HepG2 (cell line): ENCODE measurements around the gene ACADVL. TPM values are rescaled to one million over a fixed set of nuclear protein-coding genes. Genes with fewer than 3 reads are reported as not detected.

Source experiments
- E2F1 ChIP-seq: sonication (generic); formaldehyde crosslinking; IDR thresholded peaks from 2 replicates; pipeline ENCODE4 v1.5.0; 2020; ENCODE audit warnings: missing genetic modification reagents
- E2F5 ChIP-seq: sonication (generic); formaldehyde crosslinking; conservative IDR thresholded peaks from 2 replicates; pipeline ENCODE4 v1.4.0; 2020; ENCODE audit warnings: missing genetic modification reagents
- ELF1 ChIP-seq: sonication (generic); formaldehyde crosslinking; IDR thresholded peaks from 2 replicates; pipeline ENCODE4 v1.4.0; 2020; ENCODE audit warnings: missing genetic modification reagents
- GATA4 ChIP-seq: sonication (generic); IDR thresholded peaks from 2 replicates; pipeline ENCODE4 v1.6.1; 2016; ENCODE audit warnings: antibody characterized with exemption, low read depth, borderline replicate concordance
- JUND ChIP-seq: sonication (generic); formaldehyde crosslinking; IDR thresholded peaks from 2 replicates; pipeline ENCODE4 v1.8.0; 2022; ENCODE audit warnings: mild to moderate bottlenecking, missing genetic modification reagents
- MYC ChIP-seq: sonication (generic); formaldehyde crosslinking; IDR thresholded peaks from 2 replicates; pipeline ENCODE4 v1.9.0; 2021; ENCODE audit warnings: missing genetic modification reagents, borderline replicate concordance
- MYPOP ChIP-seq: sonication (generic); formaldehyde crosslinking; IDR thresholded peaks from 2 replicates; pipeline ENCODE4 v1.8.1; 2023; ENCODE audit warnings: mild to moderate bottlenecking, moderate library complexity, missing genetic modification reagents
- PCBP2 ChIP-seq: fragments of 200-400 bp; formaldehyde crosslinking; optimal IDR thresholded peaks from 2 replicates; pipeline ENCODE3; 2018; ENCODE audit warnings: low read length, low read depth; ENCODE audit not compliant: poor library complexity, severe bottlenecking
- RERE ChIP-seq: IDR thresholded peaks from 2 replicates; pipeline ENCODE4 v1.6.1; 2016; ENCODE audit warnings: low read depth, missing genetic modification reagents, missing compliant biosample characterization
- SMARCC2 ChIP-seq: fragments of 450-650 bp; IDR thresholded peaks from 2 replicates; pipeline ENCODE4 v1.6.1; 2017; ENCODE audit warnings: antibody characterized with exemption, mild to moderate bottlenecking
- THRA ChIP-seq: sonication (generic); formaldehyde crosslinking; IDR thresholded peaks from 2 replicates; pipeline ENCODE4 v1.4.0; 2020; ENCODE audit warnings: missing genetic modification reagents, borderline replicate concordance
- USF2 ChIP-seq, 2 experiments: sonication (generic) in 1 of 2; formaldehyde crosslinking in 1 of 2; IDR thresholded peaks; 2 replicates each; pipeline versions ENCODE4 v1.5.1 to v1.6.1; 2011 to 2020; ENCODE audit warnings: borderline replicate concordance in 1 of 2, low read depth in 1 of 2, low read length in 1 of 2, mild to moderate bottlenecking in 1 of 2, missing genetic modification reagents in 1 of 2, moderate library complexity in 1 of 2
- ZFP62 ChIP-seq: sonication (generic); formaldehyde crosslinking; IDR thresholded peaks from 2 replicates; pipeline ENCODE4 v1.4.0; 2020; ENCODE audit warnings: missing genetic modification reagents
- ZNF160 ChIP-seq: sonication (generic); formaldehyde crosslinking; IDR thresholded peaks from 2 replicates; pipeline ENCODE4 v1.8.0; 2022; ENCODE audit warnings: mild to moderate bottlenecking, inconsistent platforms, missing genetic modification reagents
- polyA plus RNA-seq, 8 experiments: library from polyadenylated mRNA; depleted of rRNA in 3 of 8; stranded (reverse) in 7 of 8; unstranded in 1 of 8; fragments of >200 nt; fragmentation: Illumina TruSeq in 4 of 8; extraction: Trizol in 4 of 8; gene quantifications; 2 replicates each; pipeline versions ENCODE4 v1.2.1 to v1.2.3, GENCODE V29; 2011 to 2016; ENCODE audit warnings: low read depth in 4 of 8, missing spikeins in 1 of 8, mixed read lengths in 1 of 8; ENCODE audit not compliant: insufficient read depth in 1 of 8
- total RNA-seq, 5 experiments: library from RNA; depleted of rRNA; stranded (reverse); fragments of >200 nt; fragmentation: Illumina TruSeq; extraction: Trizol; gene quantifications; 2 replicates each; pipeline ENCODE4 v1.2.3, GENCODE V29; 2016; ENCODE audit warnings: low read depth in 1 of 5

The ACADVL gene
- total and polyA plus RNA-seq, 2 of the 13 experiments (the other 11 are each of a cell fraction or from before 2014, with no cell fraction given), result 219 to 412 TPM

- peak; percentile 66; the same call in 1 of the 2 replicates for TF ChIP-seq MYPOP (CRISPR knock-in tag)
- TF ChIP-seq ELF1 (CRISPR knock-in tag), result peak; percentile 66
- TF ChIP-seq THRA (CRISPR knock-in tag), result no peak; the same call in 1 of the 2 replicates
- no peak for TF ChIP-seq GATA4
- TF ChIP-seq SMARCC2, result no peak
- no peak for TF ChIP-seq ZFP62 (CRISPR knock-in tag)
- TF ChIP-seq E2F1 (CRISPR knock-in tag), result no peak
- TF ChIP-seq E2F5 (CRISPR knock-in tag), result no peak; the same call in 1 of the 2 replicates
- TF ChIP-seq RERE (CRISPR knock-in tag), result peak; percentile 69; the same call in 1 of the 2 replicates
- no peak for TF ChIP-seq PCBP2
- TF ChIP-seq ZNF160, result peak; percentile 32; the same call in 1 of the 2 replicates
- TF ChIP-seq JUND (CRISPR knock-in tag), result no peak
- no peak for TF ChIP-seq USF2 (IDR thresholded peaks at IDR 0.05; ENCODE audit: low read depth, low read length)
- TF ChIP-seq USF2 (CRISPR knock-in tag; IDR thresholded peaks at IDR 0.05; ENCODE audit: borderline replicate concordance), result no peak; the same call in 1 of the 2 replicates
- TF ChIP-seq MYC (CRISPR knock-in tag), result peak; percentile 81; the same call in 1 of the 2 replicates
Measured at GRCh38 chr17:7252176-7253043, 32.7 kb downstream of the ACADVL start, which contains the start of gene ELP5 (continued).
